Hindlimb muscle (tissue), 1 donor: ENCODE measurements around the gene RELL1. TPM values are rescaled to one million over a fixed set of nuclear protein-coding genes. Genes with fewer than 3 reads are reported as not detected.
A peak's percentile ranks its signal among the peaks of the same experiment; 100 is the strongest.

ENCODE experiments used
- DNase-seq: peaks from one replicate; pipeline ENCODE4 v3.0.0-alpha.2; 2013
- polyA plus RNA-seq: library from polyadenylated mRNA; unstranded; fragments of 120-200 nt; gene quantifications from one replicate; pipeline ENCODE4 v1.2.1, GENCODE V29; 2013; ENCODE audit not compliant: insufficient read length

Gene RELL1
- polyA plus RNA-seq, 1 donor, result 17.2 TPM

DNA sequence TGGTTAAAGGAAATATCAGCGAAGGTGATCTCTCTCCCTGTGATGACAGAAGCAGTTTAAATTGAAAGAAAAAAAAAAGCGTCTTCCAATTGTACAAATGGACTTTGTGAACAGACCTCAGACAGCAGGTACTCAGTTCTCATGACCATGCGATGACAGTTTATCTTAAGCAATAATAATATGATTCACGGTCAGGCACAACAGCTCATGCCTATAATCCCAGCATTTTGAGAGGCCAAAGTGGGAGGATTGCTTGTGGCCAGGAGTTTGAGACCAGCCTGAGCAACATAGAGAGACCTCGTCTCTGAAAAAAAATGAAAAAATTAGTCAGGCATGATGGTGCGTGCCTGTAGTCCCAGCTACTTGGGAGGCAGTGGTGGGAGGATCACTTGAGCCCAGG is 51.0 kb downstream of the RELL1 start:
- DNase-seq, result no peak

DNA sequence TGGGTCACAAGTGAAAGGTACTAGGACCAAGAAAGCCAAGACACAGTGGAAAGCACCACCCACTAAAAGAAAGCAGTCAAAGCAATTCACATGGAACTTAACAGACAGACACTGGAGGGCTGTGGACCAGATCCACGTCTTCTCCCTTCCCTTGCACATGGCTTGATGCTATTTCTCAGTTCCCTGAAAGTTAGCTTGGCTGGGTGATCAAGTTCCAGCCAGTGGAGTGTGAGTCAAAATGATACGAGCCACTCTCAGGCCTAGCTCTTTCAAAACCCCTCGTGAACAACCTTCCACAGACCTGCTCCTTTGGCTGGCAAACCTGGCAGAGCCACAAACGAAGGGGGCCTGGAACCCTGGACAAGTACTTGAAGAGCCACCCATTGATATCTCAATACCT is 52.0 kb downstream of the RELL1 start:
- DNase-seq, result no peak

DNA sequence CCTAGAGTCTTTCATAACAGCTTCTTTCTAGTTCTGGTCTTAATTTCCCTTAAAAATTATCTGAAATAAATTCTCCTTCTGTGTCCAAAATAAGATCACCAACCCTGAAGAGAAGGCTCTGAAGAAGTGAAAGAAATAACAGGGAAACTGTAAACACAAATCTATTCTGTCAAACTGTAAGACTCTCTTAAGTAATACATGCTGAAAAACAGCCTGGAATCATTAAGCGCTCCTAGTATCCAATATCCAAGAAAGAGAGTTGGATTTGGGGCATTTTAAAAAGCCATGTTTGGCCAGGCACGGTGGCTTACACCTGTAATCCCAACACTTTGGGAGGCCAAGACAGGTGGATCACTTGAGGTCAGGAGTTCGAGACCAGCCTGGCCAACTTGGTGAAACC is 53.3 kb downstream of the RELL1 start:
- no peak for DNase-seq

DNA sequence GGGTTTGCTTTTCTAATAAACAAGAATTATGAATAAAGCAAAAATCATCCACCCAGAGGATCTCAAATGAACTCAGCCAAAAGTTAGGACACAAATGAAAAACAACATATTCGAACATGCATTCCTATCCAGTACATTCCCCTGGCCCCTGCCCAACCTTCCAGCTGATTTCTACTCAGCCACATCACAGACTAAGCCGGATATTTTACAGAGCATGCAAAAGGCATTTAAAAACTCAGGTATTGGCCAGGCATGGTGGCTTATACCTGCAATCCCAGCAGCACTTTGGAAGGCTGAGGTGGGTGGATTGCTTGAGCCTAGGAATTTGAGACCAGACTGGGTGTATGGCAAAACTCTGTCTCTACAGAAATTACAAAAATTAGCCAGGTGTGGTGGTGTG is 54.6 kb downstream of the RELL1 start:
- DNase-seq, result peak; percentile 57

DNA sequence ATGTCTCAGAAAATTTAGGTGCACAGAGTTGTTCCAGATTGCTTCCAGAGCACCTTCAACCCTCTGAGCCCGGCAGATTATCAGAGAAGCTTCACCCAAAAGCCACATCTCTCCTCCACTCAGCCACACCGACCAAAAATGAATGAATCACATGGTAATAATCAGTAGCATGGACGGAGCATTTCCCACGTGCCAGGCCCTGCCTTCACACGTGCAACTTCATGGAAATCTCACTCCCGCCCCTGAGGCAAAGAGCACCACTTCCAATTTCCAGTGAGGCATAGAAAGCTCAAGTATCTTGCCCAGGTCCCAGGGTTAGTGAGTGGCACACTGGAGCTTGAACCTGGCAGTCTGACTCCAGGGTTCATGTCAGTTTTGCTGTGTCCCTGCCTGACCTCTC is 56.5 kb downstream of the RELL1 start:
- no peak for DNase-seq

DNA sequence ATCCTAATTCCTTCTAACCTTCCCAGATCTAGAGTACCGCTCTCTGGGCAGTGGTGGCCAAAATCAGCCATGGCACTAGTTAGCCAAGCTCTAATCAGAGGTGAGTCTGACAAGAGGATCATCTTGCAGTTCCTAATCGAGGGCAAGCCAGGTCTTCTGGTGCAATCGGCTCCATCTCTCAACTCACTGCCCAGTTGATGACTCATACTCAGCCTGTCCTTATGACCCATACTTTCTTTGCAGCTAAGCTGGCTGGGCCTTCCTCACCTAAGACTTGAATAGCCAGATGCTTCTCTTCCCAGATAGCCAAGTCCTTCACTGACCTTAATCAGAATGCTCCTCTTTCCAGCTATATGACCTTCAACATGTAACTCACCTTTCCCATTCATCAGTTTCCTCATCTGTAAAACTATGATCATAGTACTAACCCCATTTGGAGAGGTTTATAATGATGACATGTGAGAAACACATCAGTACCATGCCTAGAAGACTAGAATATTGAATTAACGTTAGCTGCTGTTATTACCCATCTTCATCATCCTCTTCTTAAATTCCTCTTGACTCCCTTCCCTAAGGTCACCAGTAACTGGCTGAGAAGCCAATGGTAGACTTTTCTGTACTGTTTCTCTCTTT is 57.1 kb downstream of the RELL1 start:
- DNase-seq, result no peak

DNA sequence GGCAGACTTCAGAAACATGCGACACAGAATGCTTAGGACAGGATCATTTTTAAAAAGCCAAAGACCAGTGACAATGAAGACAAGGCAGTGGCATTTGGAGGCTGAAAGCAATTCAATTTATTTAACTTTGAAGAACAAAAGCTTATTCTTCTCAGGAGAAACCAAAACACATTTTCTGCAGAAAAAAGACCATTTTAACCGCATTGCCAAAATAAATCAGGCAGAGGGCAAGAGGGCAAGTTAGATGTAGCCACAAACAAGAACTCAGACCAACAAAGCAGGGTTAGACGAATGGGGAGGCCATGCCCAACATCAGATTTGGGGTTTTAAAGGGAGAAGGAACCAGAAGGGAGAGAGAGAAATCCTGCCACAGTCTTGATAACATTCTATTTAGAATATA is 58.9 kb downstream of the RELL1 start:
- no peak for DNase-seq

DNA sequence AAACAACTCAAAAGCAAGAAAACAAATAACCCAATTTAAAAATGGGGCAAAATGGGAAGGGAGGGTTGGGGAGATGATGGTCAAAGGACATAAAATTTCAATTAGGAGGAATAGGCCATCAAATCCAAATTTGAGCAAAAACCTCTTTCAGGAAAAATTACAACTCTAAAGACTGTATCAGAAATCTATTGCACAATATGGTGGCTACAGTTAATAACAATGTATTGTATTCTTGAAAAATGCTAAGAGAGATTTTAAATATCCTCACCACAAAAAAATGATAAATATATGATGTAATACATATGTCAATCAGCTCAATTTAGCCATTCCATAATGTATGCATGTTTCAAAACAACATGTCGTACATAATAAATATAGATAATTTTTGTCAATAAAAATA is 60.7 kb downstream of the RELL1 start:
- DNase-seq, result no peak

DNA sequence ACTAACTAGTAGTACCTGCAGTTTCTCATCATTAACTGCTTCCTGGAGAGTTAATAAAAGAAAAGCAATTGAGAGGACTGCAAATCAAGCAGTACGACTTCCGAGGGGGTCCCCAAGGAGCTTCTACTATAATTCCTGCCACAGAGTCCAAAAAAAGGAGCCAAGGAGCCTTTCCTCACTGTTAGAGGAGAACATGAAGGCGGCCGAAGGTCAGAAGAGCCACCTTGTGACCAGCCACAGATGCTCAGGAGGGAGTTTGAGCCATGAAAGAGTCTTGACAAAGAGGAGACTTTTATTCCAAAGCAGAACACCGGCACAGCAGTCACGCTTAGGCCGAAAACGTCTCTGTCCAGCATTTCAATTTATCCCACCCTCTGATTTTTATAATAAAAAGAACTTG is 62.2 kb downstream of the RELL1 start:
- no peak for DNase-seq

DNA sequence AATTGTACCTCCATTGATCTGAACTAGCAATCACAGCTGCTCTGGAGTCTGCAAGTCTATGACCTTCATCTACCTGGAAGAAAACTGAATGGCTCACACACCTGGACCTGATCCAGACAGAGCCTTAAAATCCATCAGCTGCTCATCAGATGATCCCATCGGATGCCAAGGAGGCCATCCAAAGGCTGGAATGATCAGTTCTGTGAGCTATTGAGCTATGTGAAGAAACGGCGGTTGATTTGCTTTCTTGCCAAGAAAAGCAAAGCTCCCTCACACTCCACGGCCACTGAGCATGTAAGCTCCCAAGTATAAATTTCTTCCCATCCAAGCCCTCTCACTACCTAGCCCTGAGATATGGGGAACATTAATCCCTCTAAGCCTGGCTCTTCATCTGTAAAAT is 63.1 kb downstream of the RELL1 start:
- DNase-seq, result no peak

DNA sequence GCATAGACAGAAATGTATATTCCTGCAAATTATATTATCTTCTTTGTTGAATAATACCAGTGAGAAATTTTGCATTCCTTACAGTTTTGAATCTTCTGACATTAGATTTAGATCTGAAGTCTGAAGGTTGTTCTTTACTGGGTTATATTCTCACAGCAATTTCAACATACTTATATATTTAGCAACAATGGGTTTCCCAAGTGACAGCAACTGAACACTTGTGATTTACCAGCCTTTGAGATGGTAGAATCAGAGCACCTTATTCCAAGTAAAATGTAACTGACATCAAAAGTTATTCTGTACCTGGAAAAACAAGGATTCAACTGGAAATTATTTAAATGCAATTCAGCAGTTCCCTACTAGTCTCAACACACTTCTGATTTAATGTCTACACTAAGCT is 66.0 kb downstream of the RELL1 start:
- DNase-seq, result no peak

DNA sequence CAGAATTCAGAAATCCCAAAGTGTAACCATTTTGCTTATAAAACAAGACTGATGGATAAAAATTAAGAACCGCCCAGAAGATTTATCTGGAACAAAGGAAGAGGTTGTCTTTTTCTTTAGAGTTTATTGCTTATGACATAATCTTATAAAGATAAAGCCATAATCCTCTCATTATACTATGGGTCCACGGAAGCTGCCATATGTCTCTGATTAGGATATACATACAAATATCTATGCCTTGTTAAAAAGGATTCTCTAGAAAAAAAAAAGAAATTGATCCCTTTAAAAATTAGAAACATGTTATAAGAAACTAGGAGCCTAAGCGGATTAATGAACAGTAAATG is 70.5 kb downstream of the RELL1 start:
- no peak for DNase-seq

DNA sequence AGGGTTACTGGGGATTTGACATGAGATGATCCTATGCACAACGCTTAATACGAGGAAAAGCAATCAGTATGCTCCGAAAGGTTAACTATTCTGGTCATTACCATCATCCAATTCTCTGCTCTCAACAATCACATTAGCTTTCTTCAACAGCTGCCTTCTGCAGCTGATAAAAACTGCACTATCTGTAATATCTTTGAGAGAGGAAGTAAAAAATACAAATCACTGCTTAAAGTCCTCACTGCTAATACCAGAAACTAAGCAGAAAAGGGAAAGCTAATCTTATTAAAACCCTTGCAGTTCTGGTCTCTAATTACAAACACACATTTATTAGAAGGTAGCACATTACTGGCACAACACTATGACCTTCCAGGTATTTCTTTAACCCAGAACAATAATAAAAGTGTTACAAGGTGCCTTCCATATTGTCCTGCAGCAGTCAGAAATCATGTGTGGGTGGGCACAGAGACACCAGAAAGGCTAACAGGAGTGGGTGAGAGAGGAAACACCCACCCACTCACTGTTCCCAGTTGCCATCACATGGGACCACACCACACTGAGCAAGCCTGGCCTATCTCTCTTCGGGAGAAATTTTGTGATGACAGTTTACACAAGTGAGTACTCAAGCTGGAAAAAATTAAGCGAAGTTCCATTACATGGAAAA is 71.0 kb downstream of the RELL1 start:
- no peak for DNase-seq

DNA sequence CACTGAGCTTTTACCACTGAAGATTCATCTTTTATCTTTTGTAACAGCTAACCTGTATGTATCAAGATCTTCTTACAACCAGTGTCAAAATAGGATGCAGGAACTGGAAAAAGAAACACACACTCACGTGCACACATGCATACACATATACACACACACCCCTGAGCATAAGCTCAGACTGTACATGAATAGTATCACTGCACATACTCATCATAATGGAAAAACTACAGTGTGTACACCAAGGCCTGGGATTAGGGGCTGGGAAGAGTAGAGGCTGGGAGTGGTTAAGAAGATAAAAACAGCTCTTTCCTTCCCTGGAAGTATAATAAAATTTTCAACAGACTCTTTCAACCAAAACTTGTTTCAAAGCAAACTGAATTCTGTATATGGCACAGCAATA is 73.4 kb downstream of the RELL1 start:
- DNase-seq, result no peak

DNA sequence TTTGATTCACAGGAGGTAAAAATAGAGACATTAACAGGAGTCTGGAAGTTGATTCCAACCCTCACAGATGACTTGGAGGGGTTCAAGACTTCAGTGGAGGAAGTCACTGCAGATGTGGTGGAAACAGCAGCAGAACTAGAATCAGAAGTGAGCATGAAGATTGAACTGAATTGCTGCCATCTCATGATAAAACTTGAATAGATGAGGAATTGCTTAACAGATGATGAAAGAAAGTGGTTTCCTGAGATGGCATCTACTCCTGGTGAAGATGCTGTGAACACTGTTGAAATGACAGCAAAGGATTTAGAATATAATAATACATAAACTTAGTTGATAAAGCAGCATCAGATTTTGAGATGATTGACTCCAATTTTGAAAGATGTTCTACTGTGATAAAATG is 76.5 kb downstream of the RELL1 start:
- DNase-seq, result no peak

DNA sequence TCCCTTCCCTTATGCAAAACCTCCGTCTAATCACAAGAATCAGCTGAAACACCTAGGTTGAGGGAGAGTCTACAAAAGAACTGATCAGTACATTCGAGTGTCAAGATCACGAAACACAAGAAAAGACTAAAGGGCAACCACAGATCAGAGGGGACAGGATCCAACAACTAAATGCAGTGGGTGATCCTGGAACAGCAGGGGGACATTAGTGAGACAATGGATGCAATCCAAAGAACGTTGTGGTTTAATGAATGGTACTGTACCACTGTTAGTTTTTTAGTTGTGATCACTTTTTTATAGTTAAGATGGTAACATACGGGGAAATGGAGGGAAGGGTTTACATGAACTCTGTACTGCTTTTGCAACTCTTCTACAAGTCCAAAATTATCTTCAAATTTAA is 79.2 kb downstream of the RELL1 start:
- DNase-seq, result no peak

DNA sequence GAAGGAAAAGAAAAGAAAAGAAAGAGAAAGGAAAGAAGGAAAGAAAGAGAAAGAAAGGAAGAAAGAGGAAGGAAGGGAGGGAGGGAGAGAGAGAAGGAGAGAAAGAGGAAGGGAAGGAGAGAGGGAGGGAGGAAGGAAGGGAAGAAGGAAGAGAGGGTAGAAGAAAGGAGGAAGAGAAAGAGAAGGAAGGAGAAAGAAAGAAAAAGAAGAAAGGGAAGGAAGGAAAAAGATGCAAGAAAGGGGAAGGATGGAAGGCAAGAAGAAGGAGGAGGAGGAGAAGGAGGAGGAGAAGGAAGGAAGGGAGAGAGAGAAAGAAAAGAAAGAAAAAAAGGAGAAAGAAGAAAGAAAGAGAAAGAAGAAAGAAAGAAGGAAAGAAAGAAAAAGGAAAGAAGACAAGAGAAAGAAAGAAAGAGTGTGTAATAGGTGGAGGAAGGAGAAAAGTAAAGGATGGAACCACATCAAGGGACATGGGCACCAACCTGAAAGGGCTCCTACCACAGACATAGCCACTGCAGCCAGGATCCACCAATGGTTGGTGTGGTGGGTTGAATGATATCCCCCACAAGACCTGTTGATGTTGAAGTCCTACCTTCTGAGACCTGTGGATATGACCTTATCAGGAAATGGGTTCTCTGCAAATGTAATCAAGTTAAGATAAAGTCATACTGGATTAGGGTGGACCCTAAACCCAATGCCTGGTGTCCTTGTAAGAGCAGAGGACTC is 80.2 kb downstream of the RELL1 start:
- no peak for DNase-seq

DNA sequence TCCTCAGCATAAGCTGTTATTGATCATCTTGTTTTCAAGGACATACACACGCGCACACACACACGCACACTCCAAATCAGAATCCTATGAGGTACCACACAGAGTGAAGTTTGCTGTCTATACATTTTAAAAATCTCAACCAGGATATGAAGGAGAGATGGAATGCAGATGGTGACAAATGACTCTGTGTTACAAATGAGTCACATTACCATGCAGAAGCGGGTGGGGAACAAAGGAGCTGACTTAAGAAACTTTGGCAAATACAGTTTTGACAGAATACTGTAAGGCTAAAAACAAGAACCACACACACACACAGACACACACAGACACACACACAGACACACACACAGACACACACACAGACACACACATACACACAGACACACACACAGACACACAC is 81.7 kb downstream of the RELL1 start:
- no peak for DNase-seq

DNA sequence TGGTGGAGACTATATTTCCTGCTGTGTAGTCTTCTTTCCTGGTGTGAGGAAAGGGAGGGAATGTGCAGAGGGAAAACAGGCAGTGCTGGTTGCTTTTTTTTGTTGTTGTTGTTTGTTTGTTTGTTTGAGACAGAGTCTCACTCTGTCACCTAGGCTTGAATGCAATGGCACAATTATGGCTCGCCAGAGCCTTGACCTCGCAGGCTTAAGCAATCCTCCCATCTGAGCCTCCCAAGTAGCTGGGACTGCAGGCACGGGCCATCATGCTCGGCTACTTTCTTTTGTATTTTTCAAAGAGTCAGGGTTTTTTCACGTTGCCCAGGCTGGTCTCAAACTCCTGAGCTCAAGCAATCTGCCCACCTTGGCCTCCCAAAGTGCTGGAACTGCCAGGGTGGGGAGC is 82.5 kb downstream of the RELL1 start:
- DNase-seq, result no peak

DNA sequence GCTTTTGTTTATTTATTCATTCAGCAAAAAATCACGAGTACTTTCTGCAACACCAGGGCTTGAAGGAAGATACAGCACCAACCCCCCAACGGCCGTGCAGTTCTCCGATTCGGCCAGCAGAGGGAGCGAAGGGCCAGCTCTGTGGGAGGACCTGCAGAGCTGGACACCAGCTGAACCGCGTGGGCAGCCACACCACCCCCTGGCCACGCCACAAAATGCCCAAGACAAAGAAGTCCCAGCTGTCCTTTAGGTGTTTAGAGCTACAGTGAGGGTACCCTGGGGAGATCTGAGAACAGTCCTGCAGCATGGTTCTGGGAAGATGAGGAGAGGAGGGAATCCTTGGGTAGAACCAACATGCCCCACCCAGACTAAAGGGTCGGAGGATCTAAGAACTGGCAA is 83.1 kb downstream of the RELL1 start:
- peak; percentile 78 for DNase-seq

DNA sequence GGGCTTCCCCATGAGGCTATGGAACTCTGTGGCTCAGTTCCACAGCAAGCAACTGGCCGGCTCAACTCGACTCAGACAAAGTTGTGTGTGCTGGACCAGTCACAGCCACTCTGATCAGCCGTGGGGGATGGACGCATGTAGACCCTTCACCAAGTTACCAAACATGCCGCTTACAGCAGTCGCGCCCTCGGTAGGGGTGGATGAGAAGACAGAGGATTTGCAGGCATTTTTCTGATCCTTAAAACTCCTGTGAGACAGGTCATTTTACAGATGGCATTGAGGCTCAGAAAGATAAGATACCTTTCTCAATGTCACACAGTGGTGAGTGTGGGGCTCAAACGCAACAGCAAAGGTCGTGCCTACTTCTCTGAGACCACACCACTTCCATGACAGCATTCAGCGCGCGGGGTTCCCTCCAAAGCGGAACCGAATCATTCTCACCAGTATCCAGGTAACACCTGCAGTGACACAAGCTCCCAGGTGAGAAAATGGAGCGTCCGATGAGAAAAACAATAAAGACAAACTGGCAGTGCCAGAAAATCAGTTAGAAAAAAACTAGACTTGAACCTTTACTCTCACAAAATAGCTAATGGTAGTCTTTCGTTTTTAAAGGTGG is 83.6 kb downstream of the RELL1 start:
- no peak for DNase-seq

DNA sequence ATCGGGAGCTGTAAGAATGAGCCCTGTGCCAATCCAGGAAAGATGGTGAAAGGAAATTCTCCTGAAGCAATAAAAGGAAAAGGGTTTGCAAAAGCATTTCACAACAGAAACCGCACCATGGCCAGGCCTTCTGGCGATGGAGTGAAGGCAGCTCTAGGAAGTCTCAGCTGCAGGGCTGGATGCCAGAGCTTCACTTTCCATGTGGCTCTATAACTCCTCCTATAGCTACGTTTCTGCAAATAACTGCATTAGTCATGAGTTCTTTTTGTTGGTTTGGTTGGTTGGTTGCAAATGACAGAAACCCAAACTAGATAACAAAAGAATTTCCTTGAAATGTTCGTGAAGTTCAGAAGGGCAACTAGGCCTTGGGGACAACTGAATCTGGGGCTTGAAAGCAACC is 84.6 kb downstream of the RELL1 start:
- DNase-seq, result no peak

DNA sequence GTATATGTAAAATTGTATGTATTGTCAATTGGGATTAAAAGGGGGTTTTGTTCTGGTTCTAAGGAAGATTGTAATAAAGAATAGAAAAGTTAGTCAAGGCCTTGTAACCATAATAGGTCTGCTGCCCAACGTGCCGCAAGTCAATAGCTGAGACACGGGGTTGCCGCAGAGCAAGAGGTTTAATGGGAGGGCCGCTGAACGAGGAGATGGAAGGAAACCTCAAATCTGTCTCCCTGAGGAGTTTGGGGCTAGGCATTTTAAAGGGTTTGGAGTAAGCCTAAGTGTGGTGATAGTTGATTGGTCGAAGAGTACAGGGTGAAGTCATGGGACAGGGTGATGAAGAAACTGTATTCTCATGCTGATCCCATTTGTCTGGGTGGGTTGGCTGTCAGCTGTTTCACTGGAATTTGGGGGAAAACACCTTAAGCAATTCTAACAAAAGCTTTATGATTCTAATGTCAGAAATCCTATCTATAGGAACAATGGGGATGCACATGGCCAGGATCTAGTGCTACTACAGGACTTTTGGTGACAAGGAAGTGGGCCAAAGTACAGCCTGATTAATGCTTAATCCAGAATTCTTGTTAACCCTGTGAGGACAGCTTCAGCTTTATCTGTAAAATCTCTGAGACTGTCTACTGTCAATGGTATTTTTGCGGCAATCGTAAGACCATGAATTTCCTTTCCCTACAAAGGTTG is 86.9 kb downstream of the RELL1 start:
- DNase-seq, result no peak
